ENCODE data around the gene CASZ1. TPM values are rescaled to one million over a fixed set of nuclear protein-coding genes. Genes with fewer than 3 reads are reported as not detected.

The CASZ1 gene
- total and polyA plus RNA-seq, 2 donors (not counting 3 experiments of a cell fraction or from before 2014, with no cell fraction given) = 1.5 to 5.2 TPM

DNA sequence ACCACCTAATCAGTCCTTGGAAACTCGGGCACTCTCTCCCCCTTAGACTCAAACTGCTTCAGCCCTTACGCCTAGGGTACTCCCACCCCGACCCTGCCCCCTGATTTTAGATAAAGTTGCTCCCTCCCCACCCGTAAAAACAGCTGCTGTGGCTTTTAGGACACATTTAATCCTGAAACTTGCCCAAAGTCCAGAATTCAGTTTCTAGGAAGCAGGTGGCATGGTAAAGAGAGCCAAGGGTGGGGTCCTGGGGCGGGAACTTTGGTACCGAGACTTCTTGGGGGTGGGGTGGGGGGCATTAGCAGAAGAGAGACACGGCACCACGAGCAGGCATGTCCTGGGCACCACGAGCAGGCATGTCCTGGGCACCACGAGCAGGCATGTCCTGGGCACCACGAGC lies 52.4 kb downstream of the CASZ1 start:
- no peaks in the 10 kb centered on the region for H3K79me2 ChIP-seq (ENCODE audit: control insufficient read depth, insufficient read depth, low read length)

More for the DNA sequence above, 52.4 kb downstream of the CASZ1 start:
- intact Hi-C loops (cut with micrococcal nuclease) (no loop called here), dilution Hi-C loops (cut with MboI; ENCODE audit: extremely low pct_ligation_motif_present, low sequenced_read_pairs) (no loop called here)
- Histone ChIP-seq H3K9ac (replicated peaks; ENCODE audit: extremely low read depth, insufficient read depth, low read length) (no peak overlapping the region), H3K9me3 (replicated peaks; ENCODE audit: control insufficient read depth, insufficient read depth, low read length) (no peaks in the 10 kb centered on the region), H3K4me2 (ENCODE audit: insufficient read depth, low read length) (no peak overlapping the region), H3K27me3 (ENCODE audit: control insufficient read depth in 2 of 2, insufficient read depth in 2 of 2, low read length in 2 of 2) (no peaks in the 10 kb centered on the region), H3K4me3 (replicated peaks in 1 of 3; ENCODE audit: insufficient read depth in 1 of 3, low read depth in 1 of 3, low read length in 3 of 3) (no peak overlapping the region), H3K27ac (ENCODE audit: insufficient read depth, low read depth, low read length) (no peak overlapping the region), H3K36me3 (ENCODE audit: control insufficient read depth in 2 of 2, extremely low read depth in 1 of 2, insufficient read depth in 2 of 2, low read length in 2 of 2) (no peaks in the 10 kb centered on the region), H2AFZ (ENCODE audit: low read depth, low read length) (no peak overlapping the region), H3K9me1 (replicated peaks; ENCODE audit: control insufficient read depth, extremely low read depth, insufficient read depth, low read length) (no peaks in the 10 kb centered on the region), H4K20me1 (replicated peaks; ENCODE audit: control insufficient read depth, extremely low read depth, insufficient read depth, low read length) (no peaks in the 10 kb centered on the region), H3K4me1 (ENCODE audit: control insufficient read depth, extremely low read depth, insufficient read depth, low read length) (no peaks in the 10 kb centered on the region)
- BruUV-seq (replicated peaks) = no TSS peak
- ChIA-PET CTCF (interaction anchor here (0.6 kb wide), 1 partner anchor 26 kb away, joined by 3 read pairs; no protein-coding TSS in a partner anchor), POLR2A (no interaction called here)
- TF ChIP-seq EZH2 (IDR thresholded peaks at IDR 0.05; ENCODE audit: borderline replicate concordance, low read depth, low read length, severe bottlenecking) = no peak
- TF ChIP-seq, protein P1, sequence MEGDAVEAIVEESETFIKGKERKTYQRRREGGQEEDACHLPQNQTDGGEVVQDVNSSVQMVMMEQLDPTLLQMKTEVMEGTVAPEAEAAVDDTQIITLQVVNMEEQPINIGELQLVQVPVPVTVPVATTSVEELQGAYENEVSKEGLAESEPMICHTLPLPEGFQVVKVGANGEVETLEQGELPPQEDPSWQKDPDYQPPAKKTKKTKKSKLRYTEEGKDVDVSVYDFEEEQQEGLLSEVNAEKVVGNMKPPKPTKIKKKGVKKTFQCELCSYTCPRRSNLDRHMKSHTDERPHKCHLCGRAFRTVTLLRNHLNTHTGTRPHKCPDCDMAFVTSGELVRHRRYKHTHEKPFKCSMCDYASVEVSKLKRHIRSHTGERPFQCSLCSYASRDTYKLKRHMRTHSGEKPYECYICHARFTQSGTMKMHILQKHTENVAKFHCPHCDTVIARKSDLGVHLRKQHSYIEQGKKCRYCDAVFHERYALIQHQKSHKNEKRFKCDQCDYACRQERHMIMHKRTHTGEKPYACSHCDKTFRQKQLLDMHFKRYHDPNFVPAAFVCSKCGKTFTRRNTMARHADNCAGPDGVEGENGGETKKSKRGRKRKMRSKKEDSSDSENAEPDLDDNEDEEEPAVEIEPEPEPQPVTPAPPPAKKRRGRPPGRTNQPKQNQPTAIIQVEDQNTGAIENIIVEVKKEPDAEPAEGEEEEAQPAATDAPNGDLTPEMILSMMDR (IDR thresholded peaks at IDR 0.05; ENCODE audit: extremely low read depth in 1 of 2, insufficient read depth in 1 of 2, low read depth in 1 of 2, low read length in 2 of 2) = no peak
- no peak for TF ChIP-seq GATA2 (IDR thresholded peaks at IDR 0.05; ENCODE audit: insufficient read depth, insufficient read length, low read depth, low read length)
- TF ChIP-seq POLR2A (IDR thresholded peaks at IDR 0.05; ENCODE audit: low read depth, low read length) = no peak
- TF ChIP-seq MYC (IDR thresholded peaks at IDR 0.05; ENCODE audit: low read depth, low read length) = no peak
- TF ChIP-seq POLR2AphosphoS5 (IDR thresholded peaks at IDR 0.05; ENCODE audit: insufficient read depth, low read depth, low read length) = no peak
- TF ChIP-seq JUN (IDR thresholded peaks at IDR 0.05; ENCODE audit: borderline replicate concordance, insufficient read depth, insufficient read length, low read depth) = no peak
- TF ChIP-seq, protein P2, sequence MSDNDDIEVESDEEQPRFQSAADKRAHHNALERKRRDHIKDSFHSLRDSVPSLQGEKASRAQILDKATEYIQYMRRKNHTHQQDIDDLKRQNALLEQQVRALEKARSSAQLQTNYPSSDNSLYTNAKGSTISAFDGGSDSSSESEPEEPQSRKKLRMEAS (IDR thresholded peaks at IDR 0.05; ENCODE audit: insufficient read depth, insufficient read length) = no peak
- no peak for TF ChIP-seq FOS (IDR thresholded peaks at IDR 0.05; ENCODE audit: borderline replicate concordance, insufficient read depth, low read length)
- DNase-seq (ENCODE audit: low read depth, low spot score) = no peak
- no peak for FAIRE-seq
